Gastroesophageal sphincter (tissue), 3 donors: ENCODE data around the gene KCNMA1.

Source experiments
- CTCF ChIP-seq, 4 experiments: fragments of 200-600 bp in 2 of 4; fragments of 450-650 bp in 2 of 4; sonication (generic) in 1 of 4; IDR thresholded peaks; one replicate each; pipeline ENCODE4 v1.5.1; 2017 to 2019; ENCODE audit warnings: antibody characterized with exemption in 4 of 4, mild to moderate bottlenecking in 2 of 4, moderate library complexity in 2 of 4
- POLR2A ChIP-seq, 2 donors: fragments of 450-650 bp; IDR thresholded peaks; one replicate each; pipeline ENCODE4 v1.6.1; 2017; ENCODE audit warnings: antibody characterized with exemption in 2 of 2, mild to moderate bottlenecking in 2 of 2, moderate library complexity in 1 of 2
- POLR2AphosphoS5 ChIP-seq: sonication (generic); formaldehyde crosslinking; IDR thresholded peaks from one replicate; pipeline ENCODE4 v1.6.1; 2017; ENCODE audit warnings: antibody characterized with exemption

- TF ChIP-seq CTCF (IDR thresholded peaks at IDR 0.05) (no peak), POLR2A (IDR thresholded peaks at IDR 0.05) (no peak), POLR2AphosphoS5 (no peak)
Observed at GRCh38 chr10:77333610-77334340, 303.8 kb downstream of the KCNMA1 start.
